ENCODE measurements around the gene C1orf35.
A peak's percentile ranks its signal among the peaks of the same experiment; 100 is the strongest.

C1orf35 gene

GRCh38 chr1:228093050-228093906 lies 9.8 kb downstream of the C1orf35 start:
- no peak for DNase-seq

- no peak for DNase-seq
Observed at GRCh38 chr1:228092342-228093049, 10.6 kb downstream of the C1orf35 start.

- no peak for DNase-seq
Observed at GRCh38 chr1:228091084-228091483, 12.0 kb downstream of the C1orf35 start.

GRCh38 chr1:228090613-228091081 lies 12.5 kb downstream of the C1orf35 start:
- DNase-seq, result no peak

GRCh38 chr1:228089519-228090380 lies 13.4 kb downstream of the C1orf35 start:
- DNase-seq, result no peak

GRCh38 chr1:228088586-228089498 lies 14.3 kb downstream of the C1orf35 start:
- no peak for DNase-seq

- no peak for DNase-seq
Observed at GRCh38 chr1:228087771-228088251, 15.3 kb downstream of the C1orf35 start.

- DNase-seq, result no peak
Observed at GRCh38 chr1:228085287-228085951, 17.7 kb downstream of the C1orf35 start.

GRCh38 chr1:228084797-228085196 lies 18.3 kb downstream of the C1orf35 start:
- DNase-seq, result no peak

GRCh38 chr1:228084325-228084724 lies 18.8 kb downstream of the C1orf35 start:
- DNase-seq, result no peak

- DNase-seq, result no peak
Observed at GRCh38 chr1:228083871-228084278, 19.2 kb downstream of the C1orf35 start.

GRCh38 chr1:228082918-228083870 lies 19.9 kb downstream of the C1orf35 start:
- no peak for DNase-seq

- DNase-seq, result peak; percentile 93
Observed at GRCh38 chr1:228082214-228082917, 20.8 kb downstream of the C1orf35 start, which contains the start of gene ARF1. TSS of gene ARF1 (plus strand) at chr1:228082708. CDS start at chr1:228097115, 14,407 bp downstream.

- no peak for DNase-seq
Observed at GRCh38 chr1:228081578-228082213, 21.4 kb downstream of the C1orf35 start.

- DNase-seq, result no peak
Observed at GRCh38 chr1:228081144-228081543, 22.0 kb downstream of the C1orf35 start.

- no peak for DNase-seq
Observed at GRCh38 chr1:228079601-228080263, 23.4 kb downstream of the C1orf35 start.

GRCh38 chr1:228079013-228079412 lies 24.1 kb downstream of the C1orf35 start:
- no peak for DNase-seq

Measured in activated CD8-positive, alpha-beta memory T cell treated with anti-CD3 and anti-CD28 coated beads, Interleukin-2, amount 50 U/mL, for 4 hours (primary cell).